ENCODE data around the gene HS6ST3. TPM values are rescaled to one million over a fixed set of nuclear protein-coding genes. Genes with fewer than 3 reads are reported as not detected.
A peak's percentile ranks its signal among the peaks of the same experiment; 100 is the strongest.

The HS6ST3 gene
- total and polyA plus RNA-seq, 8 donors, result 0.03 to 0.15 (median 0.10) TPM

DNA sequence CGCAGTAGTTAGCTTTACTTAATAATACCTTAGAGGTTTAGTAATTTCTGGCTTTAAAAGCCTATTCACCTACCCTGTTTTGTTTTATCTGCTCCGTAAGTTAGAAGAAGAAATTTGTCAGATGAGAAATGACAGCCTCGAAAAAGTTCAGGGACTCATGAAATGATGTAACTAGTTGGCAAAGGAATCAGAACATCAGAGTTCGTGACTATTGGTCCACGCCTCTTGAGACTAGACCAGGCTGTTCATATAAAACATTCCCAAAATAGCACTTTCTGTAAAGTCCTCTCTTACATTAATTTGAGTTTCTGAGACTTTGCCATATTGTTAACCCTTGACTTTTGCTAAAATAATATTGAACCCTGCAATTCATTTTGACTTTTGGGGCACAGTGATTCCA is 92.0 kb downstream of the HS6ST3 start:
- DNase-seq (no peak), ATAC-seq (no peak)
- no peaks in the 10 kb centered on the region for H3K9me3 ChIP-seq
- H3K36me3 ChIP-seq, result no peaks in the 10 kb centered on the region
- H3K4me3 ChIP-seq, result no peak overlapping the region
- TF ChIP-seq, protein P1, sequence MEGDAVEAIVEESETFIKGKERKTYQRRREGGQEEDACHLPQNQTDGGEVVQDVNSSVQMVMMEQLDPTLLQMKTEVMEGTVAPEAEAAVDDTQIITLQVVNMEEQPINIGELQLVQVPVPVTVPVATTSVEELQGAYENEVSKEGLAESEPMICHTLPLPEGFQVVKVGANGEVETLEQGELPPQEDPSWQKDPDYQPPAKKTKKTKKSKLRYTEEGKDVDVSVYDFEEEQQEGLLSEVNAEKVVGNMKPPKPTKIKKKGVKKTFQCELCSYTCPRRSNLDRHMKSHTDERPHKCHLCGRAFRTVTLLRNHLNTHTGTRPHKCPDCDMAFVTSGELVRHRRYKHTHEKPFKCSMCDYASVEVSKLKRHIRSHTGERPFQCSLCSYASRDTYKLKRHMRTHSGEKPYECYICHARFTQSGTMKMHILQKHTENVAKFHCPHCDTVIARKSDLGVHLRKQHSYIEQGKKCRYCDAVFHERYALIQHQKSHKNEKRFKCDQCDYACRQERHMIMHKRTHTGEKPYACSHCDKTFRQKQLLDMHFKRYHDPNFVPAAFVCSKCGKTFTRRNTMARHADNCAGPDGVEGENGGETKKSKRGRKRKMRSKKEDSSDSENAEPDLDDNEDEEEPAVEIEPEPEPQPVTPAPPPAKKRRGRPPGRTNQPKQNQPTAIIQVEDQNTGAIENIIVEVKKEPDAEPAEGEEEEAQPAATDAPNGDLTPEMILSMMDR (IDR thresholded peaks at IDR 0.05), result no peak
- intact Hi-C loops (cut with DNase I), result no loop called here
- H3K4me1 ChIP-seq, result no peaks in the 10 kb centered on the region
- H3K27ac ChIP-seq, result no peak overlapping the region
- no peaks in the 10 kb centered on the region for H3K27me3 ChIP-seq

DNA sequence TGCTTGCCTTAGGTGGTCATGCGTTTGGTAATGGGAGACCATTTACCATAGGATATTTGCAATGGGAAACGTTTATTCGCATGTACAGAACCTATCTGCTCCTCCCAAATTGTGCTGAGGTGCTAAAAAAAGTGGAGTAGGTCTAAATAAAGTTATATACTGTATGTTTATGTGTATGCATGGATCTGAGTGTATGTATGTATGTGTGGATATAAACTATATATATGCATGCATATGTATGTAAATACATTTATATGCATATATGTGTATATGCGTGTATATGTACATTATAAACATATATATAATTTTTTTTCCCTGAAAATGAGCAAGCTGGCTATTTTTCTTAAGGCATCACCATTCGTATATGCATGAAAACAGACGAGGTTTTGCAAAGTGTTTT is 95.9 kb downstream of the HS6ST3 start:
- Histone ChIP-seq H3K9me3 (no peaks in the 10 kb centered on the region), H3K36me3 (no peaks in the 10 kb centered on the region), H3K4me3 (no peak overlapping the region), H3K4me1 (no peaks in the 10 kb centered on the region), H3K27ac (no peak overlapping the region), H3K27me3 (no peaks in the 10 kb centered on the region)
- intact Hi-C loops (cut with DNase I), result no loop called here
- TF ChIP-seq, protein P1 (IDR thresholded peaks at IDR 0.05), result no peak
- no peak for ATAC-seq
- no peak for DNase-seq

GRCh38 chr13:96191367-96191766 is 101.5 kb downstream of the HS6ST3 start:
- intact Hi-C loops (cut with DNase I), result no loop called here
- TF ChIP-seq, protein P1 (IDR thresholded peaks at IDR 0.05), result no peak
- Histone ChIP-seq H3K4me1 (no peaks in the 10 kb centered on the region), H3K27ac (no peak overlapping the region), H3K4me3 (no peak overlapping the region), H3K9me3 (no peaks in the 10 kb centered on the region), H3K27me3 (no peaks in the 10 kb centered on the region), H3K36me3 (no peaks in the 10 kb centered on the region)
- ATAC-seq, result peak; percentile 81
- no peak for DNase-seq

DNA sequence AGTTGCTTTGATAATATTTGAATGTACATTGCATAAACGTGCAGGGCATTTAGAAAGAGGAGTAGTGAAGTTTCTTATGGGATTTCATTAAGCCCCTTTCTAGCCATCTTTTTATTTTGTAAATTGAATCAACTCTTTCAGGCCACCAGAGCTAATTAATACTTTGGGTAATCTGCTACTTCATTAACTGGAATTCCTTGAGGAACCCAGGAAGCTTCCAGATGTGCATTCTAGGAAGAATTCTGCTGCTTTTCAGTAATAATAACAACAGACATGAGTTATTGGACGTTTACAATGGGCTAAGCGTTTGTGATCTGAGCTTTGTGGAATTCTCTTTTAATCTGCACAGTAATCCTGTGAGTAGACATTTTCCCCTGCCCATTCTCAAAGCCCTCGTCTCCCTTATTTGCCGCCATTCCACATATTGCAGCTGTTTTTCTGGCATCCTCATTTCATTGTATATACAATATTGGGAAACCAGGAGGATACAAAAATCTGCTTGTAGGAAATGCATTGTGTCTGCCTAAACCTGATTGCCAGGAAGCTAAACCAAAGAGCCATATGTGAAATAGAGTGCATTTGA is 103.9 kb downstream of the HS6ST3 start:
- H3K4me3 ChIP-seq, result no peak overlapping the region
- H3K27ac ChIP-seq, result no peak overlapping the region
- no peaks in the 10 kb centered on the region for H3K36me3 ChIP-seq
- no peaks in the 10 kb centered on the region for H3K9me3 ChIP-seq
- ATAC-seq, result no peak
- H3K4me1 ChIP-seq, result no peaks in the 10 kb centered on the region
- intact Hi-C loops (cut with DNase I), result no loop called here
- TF ChIP-seq, protein P1 (IDR thresholded peaks at IDR 0.05), result no peak
- peak in 2 of 4 donors; percentile 50 to 56 for DNase-seq
- H3K27me3 ChIP-seq, result no peaks in the 10 kb centered on the region

DNA sequence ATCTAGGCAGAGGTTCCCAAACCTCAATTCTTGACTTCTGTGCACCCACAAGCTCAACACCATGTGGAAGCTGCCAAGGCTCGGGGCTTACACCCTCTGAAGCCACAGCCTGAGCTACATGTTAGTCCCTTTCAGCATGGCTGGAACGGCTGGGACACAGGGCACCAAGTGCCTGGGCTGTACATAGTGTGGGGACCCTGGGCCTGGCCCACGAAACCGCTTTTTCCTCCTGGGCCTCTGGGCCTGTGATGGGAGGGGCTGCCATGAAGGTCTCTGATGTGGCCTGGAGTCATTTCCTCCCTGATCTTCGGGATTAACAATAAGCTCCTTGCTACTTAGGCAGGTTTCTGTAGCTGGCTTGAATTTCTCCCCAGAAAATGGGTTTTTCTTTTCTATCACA is 108.1 kb downstream of the HS6ST3 start:
- intact Hi-C loops (cut with DNase I), result no loop called here
- Histone ChIP-seq H3K4me1 (no peaks in the 10 kb centered on the region), H3K36me3 (no peaks in the 10 kb centered on the region), H3K27me3 (no peaks in the 10 kb centered on the region), H3K9me3 (no peaks in the 10 kb centered on the region), H3K27ac (no peak overlapping the region), H3K4me3 (no peak overlapping the region)
- TF ChIP-seq, protein P1 (IDR thresholded peaks at IDR 0.05), result no peak
- no peak for DNase-seq
- no peak for ATAC-seq
